Prostate gland (tissue), 2 donors: ENCODE results near the gene ORC4.

Experiments used
- CTCF ChIP-seq, 4 experiments: fragments of 200-600 bp in 2 of 4; fragments of 450-650 bp in 2 of 4; sonication (generic) in 2 of 4; IDR thresholded peaks; 1 replicate in 3 of 4; 2 replicates in 1 of 4; pipeline ENCODE4 v1.5.1; 2016 to 2019; ENCODE audit warnings: antibody characterized with exemption in 4 of 4, mild to moderate bottlenecking in 2 of 4, moderate library complexity in 2 of 4
- POLR2AphosphoS5 ChIP-seq: sonication (generic); formaldehyde crosslinking; IDR thresholded peaks from one replicate; pipeline ENCODE4 v1.6.1; 2017; ENCODE audit warnings: antibody characterized with exemption

- TF ChIP-seq CTCF (IDR thresholded peaks at IDR 0.05) (no peak), POLR2AphosphoS5 (no peak)
Observed at GRCh38 chr2:147916723-147917122, 103.8 kb downstream of the ORC4 start.
